Stomach (tissue), 4 donors: ENCODE measurements around the gene NUAK1.

ENCODE experiments used
- EP300 ChIP-seq: sonication (generic); formaldehyde crosslinking; IDR thresholded peaks from one replicate; pipeline ENCODE4 v1.6.1; 2017; ENCODE audit warnings: antibody characterized with exemption
- POLR2A ChIP-seq, 4 donors: fragments of 450-650 bp; IDR thresholded peaks; one replicate each; pipeline ENCODE4 v1.6.1; 2016; ENCODE audit warnings: antibody characterized with exemption in 4 of 4, control low read depth in 2 of 4, mild to moderate bottlenecking in 1 of 4, moderate library complexity in 1 of 4
- POLR2AphosphoS5 ChIP-seq, 3 donors: sonication (generic); formaldehyde crosslinking; IDR thresholded peaks; one replicate each; pipeline ENCODE4 v1.6.1; 2016; ENCODE audit warnings: antibody characterized with exemption in 3 of 3
- TF ChIP-seq, protein P1 (sequence below), 7 experiments: fragments of 450-650 bp in 4 of 7; fragments of 200-600 bp in 3 of 7; sonication (generic) in 3 of 7; IDR thresholded peaks; one replicate each; pipeline ENCODE4 v1.5.1; 2016 to 2019; ENCODE audit warnings: antibody characterized with exemption in 7 of 7, control low read depth in 2 of 7, mild to moderate bottlenecking in 1 of 7

DNA sequence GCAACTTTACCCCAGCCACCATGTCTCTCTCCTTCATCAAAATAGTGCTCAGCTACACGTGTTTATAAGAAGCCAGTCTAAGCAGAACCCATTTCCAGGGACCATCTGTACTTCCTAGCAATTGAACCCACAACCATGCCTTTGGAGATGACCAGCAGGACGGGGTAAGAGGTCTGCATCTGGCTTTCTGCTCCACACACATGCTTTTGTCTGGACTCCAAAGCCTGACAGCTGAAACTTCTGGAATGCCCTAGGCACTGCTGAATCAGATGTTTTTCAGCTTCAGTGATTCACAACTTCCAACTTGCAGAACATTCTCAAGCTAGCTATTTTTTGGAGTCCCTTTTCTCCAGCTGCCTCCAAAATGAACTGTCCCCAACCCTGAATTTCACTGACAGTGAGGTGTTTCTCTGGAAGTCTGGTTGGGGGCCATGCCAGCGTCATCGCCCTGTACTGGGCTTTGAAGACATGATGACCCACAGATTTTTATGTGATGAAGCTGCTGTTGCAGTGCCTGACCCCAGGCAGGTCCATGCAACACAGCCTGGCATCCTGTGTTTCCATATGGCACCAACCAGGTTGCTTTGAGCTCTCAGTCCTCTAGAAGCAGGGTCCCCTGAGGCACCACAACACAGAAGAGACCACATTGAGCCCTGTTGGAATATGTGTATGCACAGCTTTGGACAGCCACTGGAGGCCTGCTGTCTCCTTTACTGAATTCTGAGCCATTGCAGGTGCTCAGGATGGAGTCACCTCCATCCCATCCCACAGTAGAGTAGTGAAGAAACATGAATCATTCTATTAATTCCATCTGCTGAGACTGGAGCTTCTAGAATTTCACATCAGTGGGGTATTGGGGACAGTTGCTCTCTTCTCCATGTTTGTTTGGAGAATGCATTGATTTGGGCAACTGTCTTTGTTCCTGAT, 80.2 kb downstream of the NUAK1 start:
- TF ChIP-seq POLR2A (IDR thresholded peaks at IDR 0.05) (no peak), POLR2AphosphoS5 (IDR thresholded peaks at IDR 0.05) (no peak), EP300 (no peak)
- TF ChIP-seq, protein P1, sequence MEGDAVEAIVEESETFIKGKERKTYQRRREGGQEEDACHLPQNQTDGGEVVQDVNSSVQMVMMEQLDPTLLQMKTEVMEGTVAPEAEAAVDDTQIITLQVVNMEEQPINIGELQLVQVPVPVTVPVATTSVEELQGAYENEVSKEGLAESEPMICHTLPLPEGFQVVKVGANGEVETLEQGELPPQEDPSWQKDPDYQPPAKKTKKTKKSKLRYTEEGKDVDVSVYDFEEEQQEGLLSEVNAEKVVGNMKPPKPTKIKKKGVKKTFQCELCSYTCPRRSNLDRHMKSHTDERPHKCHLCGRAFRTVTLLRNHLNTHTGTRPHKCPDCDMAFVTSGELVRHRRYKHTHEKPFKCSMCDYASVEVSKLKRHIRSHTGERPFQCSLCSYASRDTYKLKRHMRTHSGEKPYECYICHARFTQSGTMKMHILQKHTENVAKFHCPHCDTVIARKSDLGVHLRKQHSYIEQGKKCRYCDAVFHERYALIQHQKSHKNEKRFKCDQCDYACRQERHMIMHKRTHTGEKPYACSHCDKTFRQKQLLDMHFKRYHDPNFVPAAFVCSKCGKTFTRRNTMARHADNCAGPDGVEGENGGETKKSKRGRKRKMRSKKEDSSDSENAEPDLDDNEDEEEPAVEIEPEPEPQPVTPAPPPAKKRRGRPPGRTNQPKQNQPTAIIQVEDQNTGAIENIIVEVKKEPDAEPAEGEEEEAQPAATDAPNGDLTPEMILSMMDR (IDR thresholded peaks at IDR 0.05) = no peak
